ENCODE data around the gene SYT2.
"Not testable (repeated sequence)": the region's sequence is repeated elsewhere in the genome, so short reads cannot be mapped to it uniquely, and the experiment has no call there.

Gene SYT2

DNA sequence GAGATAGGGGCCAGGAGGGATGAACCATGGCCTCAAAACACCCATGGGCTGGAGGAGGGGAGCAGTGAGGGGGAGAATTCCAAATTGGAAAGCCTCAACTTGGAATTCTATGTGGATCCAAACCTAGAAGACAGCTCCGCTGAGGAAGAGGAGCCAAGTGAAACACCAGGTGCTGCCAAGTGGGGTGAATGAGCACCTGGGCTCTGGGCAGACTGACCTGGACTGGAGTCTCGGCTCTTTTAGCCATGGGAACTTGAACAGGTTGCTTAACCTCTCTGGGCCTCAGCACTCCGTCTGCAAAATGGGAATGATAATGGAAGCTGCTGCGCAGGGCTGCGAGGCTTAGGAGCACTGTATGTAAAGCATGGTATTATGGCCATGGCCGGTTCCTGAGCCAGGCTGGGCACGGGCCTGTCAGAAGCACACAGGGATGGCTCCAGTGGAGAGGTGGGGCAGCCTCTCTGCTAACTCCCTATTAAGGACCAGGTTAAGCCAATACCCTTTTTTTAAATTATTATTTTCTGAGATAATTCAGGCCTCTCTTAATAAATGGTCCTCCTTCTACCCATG is 81.5 kb downstream of the SYT2 start:
- DNase-seq (no peak), ATAC-seq (ENCODE audit: insufficient read depth, low read depth) (no peak)
- H3K27me3 ChIP-seq (ENCODE audit: insufficient read depth, low read length, poor library complexity), result no peaks in the 10 kb centered on the region
- no peak overlapping the region for H3K9ac ChIP-seq (ENCODE audit: low read depth, low read length)
- H3K4me1 ChIP-seq (ENCODE audit: insufficient read depth, low read length), result peaks cover 11% of the 10 kb centered on the region
- no peak overlapping the region for H3K4me3 ChIP-seq (ENCODE audit: low read depth in 1 of 2, low read length in 2 of 2)
- no peaks in the 10 kb centered on the region for H3K79me2 ChIP-seq (ENCODE audit: insufficient read depth, low read length)
- no peaks in the 10 kb centered on the region for H3K36me3 ChIP-seq (ENCODE audit: insufficient read depth, low read length)
- no peaks in the 10 kb centered on the region for H3K9me3 ChIP-seq (ENCODE audit: insufficient read depth, low read length, severe bottlenecking)
- H3K4me2 ChIP-seq (ENCODE audit: insufficient read depth, low read length), result no peak overlapping the region
- peaks cover 7% of the 10 kb centered on the region; the same call in 1 of the 2 replicates for H4K20me1 ChIP-seq (ENCODE audit: insufficient read depth, low read length)
- TF ChIP-seq CTCF (IDR thresholded peaks at IDR 0.05; ENCODE audit: borderline replicate concordance, extremely low read depth, low read length, poor library complexity, severe bottlenecking) (no peak), EZH2 (IDR thresholded peaks at IDR 0.05; ENCODE audit: borderline replicate concordance, low read depth, low read length, severe bottlenecking) (no peak)
- no peak overlapping the region for H3K27ac ChIP-seq (ENCODE audit: low read length)
- no peak overlapping the region for H2AFZ ChIP-seq (ENCODE audit: low read depth, low read length)

- H2AFZ ChIP-seq (ENCODE audit: low read depth, low read length), result no peak overlapping the region
- no peak overlapping the region for H3K4me2 ChIP-seq (ENCODE audit: insufficient read depth, low read length)
- H3K27ac ChIP-seq (ENCODE audit: low read length), result no peak overlapping the region
- H3K9ac ChIP-seq (ENCODE audit: low read depth, low read length), result no peak overlapping the region
- H3K79me2 ChIP-seq (ENCODE audit: insufficient read depth, low read length), result no peaks in the 10 kb centered on the region
- no peak overlapping the region for H3K4me3 ChIP-seq (ENCODE audit: low read depth in 1 of 2, low read length in 2 of 2)
- no peak for DNase-seq
- H3K9me3 ChIP-seq (ENCODE audit: insufficient read depth, low read length, severe bottlenecking), result no peaks in the 10 kb centered on the region
- H3K4me1 ChIP-seq (ENCODE audit: insufficient read depth, low read length), result peaks cover 11% of the 10 kb centered on the region
- peaks cover 7% of the 10 kb centered on the region; the same call in 1 of the 2 replicates for H4K20me1 ChIP-seq (ENCODE audit: insufficient read depth, low read length)
- no peaks in the 10 kb centered on the region for H3K27me3 ChIP-seq (ENCODE audit: insufficient read depth, low read length, poor library complexity)
- ATAC-seq (ENCODE audit: insufficient read depth, low read depth), result no peak
- no peaks in the 10 kb centered on the region for H3K36me3 ChIP-seq (ENCODE audit: insufficient read depth, low read length)
- TF ChIP-seq EZH2 (IDR thresholded peaks at IDR 0.05; ENCODE audit: borderline replicate concordance, low read depth, low read length, severe bottlenecking) (no peak), CTCF (IDR thresholded peaks at IDR 0.05; ENCODE audit: borderline replicate concordance, extremely low read depth, low read length, poor library complexity, severe bottlenecking) (no peak)
These were observed 82.3 kb downstream of the SYT2 start for GRCh38 chr1:202627841-202628565.

GRCh38 chr1:202627036-202627435 is 83.2 kb downstream of the SYT2 start:
- H2AFZ ChIP-seq (ENCODE audit: low read depth, low read length); H3K4me2 ChIP-seq (ENCODE audit: insufficient read depth, low read length): not testable (repeated sequence)

More at GRCh38 chr1:202627036-202627435, 83.2 kb downstream of the SYT2 start:
- H3K4me3 ChIP-seq (ENCODE audit: low read depth in 1 of 2, low read length in 2 of 2); ATAC-seq (ENCODE audit: insufficient read depth, low read depth); H3K9ac ChIP-seq (ENCODE audit: low read depth, low read length); H3K36me3 ChIP-seq (ENCODE audit: insufficient read depth, low read length); H4K20me1 ChIP-seq (ENCODE audit: insufficient read depth, low read length); H3K27ac ChIP-seq (ENCODE audit: low read length); H3K9me3 ChIP-seq (ENCODE audit: insufficient read depth, low read length, severe bottlenecking); H3K27me3 ChIP-seq (ENCODE audit: insufficient read depth, low read length, poor library complexity); H3K79me2 ChIP-seq (ENCODE audit: insufficient read depth, low read length): not testable (repeated sequence)
- H3K4me1 ChIP-seq (ENCODE audit: insufficient read depth, low read length), result peaks cover 11% of the 10 kb centered on the region
- peak; percentile 27 for DNase-seq

All from DND-41 (cell line).